GM12875 (cell line): ENCODE results near the gene CDH2.

Experiments used
- H3K4me3 ChIP-seq: one replicate; pipeline ENCODE4 v1.5.1; 2011; ENCODE audit warnings: low read depth, low read length, control low read depth
- TF ChIP-seq, protein P1 (sequence below): IDR thresholded peaks from 2 replicates; pipeline ENCODE4 v1.5.1; 2011; ENCODE audit warnings: low read depth, mild to moderate bottlenecking, control low read depth, inconsistent platforms, low read length, moderate library complexity, borderline replicate concordance; ENCODE audit not compliant: insufficient read depth

Gene CDH2

GRCh38 chr18:28176948-28177827, at the start of gene CDH2:
TSS of gene CDH2 (minus strand) at chr18:28177130. CDS start at chr18:28177022, 108 bp downstream.
- H3K4me3 ChIP-seq = peak within 1 kb of the TSS; percentile 6
- TF ChIP-seq, protein P1, sequence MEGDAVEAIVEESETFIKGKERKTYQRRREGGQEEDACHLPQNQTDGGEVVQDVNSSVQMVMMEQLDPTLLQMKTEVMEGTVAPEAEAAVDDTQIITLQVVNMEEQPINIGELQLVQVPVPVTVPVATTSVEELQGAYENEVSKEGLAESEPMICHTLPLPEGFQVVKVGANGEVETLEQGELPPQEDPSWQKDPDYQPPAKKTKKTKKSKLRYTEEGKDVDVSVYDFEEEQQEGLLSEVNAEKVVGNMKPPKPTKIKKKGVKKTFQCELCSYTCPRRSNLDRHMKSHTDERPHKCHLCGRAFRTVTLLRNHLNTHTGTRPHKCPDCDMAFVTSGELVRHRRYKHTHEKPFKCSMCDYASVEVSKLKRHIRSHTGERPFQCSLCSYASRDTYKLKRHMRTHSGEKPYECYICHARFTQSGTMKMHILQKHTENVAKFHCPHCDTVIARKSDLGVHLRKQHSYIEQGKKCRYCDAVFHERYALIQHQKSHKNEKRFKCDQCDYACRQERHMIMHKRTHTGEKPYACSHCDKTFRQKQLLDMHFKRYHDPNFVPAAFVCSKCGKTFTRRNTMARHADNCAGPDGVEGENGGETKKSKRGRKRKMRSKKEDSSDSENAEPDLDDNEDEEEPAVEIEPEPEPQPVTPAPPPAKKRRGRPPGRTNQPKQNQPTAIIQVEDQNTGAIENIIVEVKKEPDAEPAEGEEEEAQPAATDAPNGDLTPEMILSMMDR = no peak

DNA sequence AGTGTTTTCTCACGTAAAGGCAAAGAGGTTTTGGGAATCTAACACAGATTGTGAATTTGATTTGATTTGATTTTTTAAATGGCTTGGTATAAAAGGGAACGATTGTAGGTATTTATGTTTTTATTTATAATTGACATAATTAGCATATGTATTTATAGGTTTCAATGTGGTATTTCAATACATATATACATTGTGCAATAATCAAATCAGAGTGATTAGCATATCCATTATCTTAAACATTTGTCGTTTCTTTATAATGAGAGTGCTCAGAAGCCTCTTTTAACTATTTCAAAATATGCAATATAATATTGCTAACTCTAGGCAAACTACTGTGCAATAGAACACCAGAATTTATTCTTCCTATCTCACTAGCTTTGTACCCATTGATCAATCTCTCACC, 35.1 kb upstream of the CDH2 start:
- TF ChIP-seq, protein P1 = no peak
- H3K4me3 ChIP-seq = no peak overlapping the region

DNA sequence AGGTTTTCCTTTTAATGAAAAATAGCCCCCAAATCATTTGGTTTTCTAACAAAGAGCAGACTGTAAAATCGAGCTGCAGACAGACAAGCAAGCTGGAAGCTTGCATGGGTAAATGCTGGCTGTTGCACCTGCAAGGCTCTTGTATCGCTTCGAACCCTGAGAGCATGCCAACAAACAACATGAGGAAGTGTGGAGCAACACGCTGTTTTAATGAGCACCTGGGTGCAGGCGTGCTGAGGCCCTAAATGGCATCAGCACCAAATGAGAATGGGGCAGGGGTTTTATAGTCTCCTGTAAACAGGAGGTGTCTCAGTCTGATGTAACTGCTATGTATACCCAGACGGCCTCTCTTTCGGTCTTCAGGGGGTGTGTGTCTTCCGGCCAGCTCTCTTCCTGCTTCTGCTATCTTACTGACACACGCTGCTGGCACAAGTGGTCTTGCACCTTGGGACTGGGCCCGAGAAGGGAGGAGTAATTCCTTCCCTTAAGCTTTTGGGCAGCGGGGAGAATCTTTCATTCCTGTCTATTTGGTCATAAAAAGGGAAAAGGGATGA, 31.9 kb upstream of the CDH2 start:
- TF ChIP-seq, protein P1 = no peak
- H3K4me3 ChIP-seq = no peak overlapping the region

- TF ChIP-seq, protein P1 = no peak
- H3K4me3 ChIP-seq = no peak overlapping the region
Measured at GRCh38 chr18:28208268-28208667, 31.3 kb upstream of the CDH2 start.

- TF ChIP-seq, protein P1 = no peak
- no peak overlapping the region for H3K4me3 ChIP-seq
Measured at GRCh38 chr18:28204154-28204553, 27.2 kb upstream of the CDH2 start.

- no peak overlapping the region for H3K4me3 ChIP-seq
- TF ChIP-seq, protein P1 = no peak
Measured at GRCh38 chr18:28201056-28201455, 24.1 kb upstream of the CDH2 start.

GRCh38 chr18:28198620-28199019, 21.7 kb upstream of the CDH2 start:
- TF ChIP-seq, protein P1 = no peak
- no peak overlapping the region for H3K4me3 ChIP-seq
